SK-N-SH (cell line): ENCODE measurements around the gene SPATA2.

Source experiments
- EP300 ChIP-seq, 2 experiments: IDR thresholded peaks; 2 replicates each; pipeline versions ENCODE4 v1.4.0 to v1.6.1; 2012; ENCODE audit warnings: borderline replicate concordance in 1 of 2, low read depth in 1 of 2, low read length in 1 of 2
- GABPA ChIP-seq: IDR thresholded peaks from 2 replicates; pipeline ENCODE4 v1.4.0; 2012; ENCODE audit warnings: low read depth, mild to moderate bottlenecking
- RAD21 ChIP-seq: IDR thresholded peaks from 2 replicates; pipeline ENCODE4 v1.6.1; 2012; ENCODE audit warnings: mild to moderate bottlenecking, low read length
- SIN3A ChIP-seq: IDR thresholded peaks from 2 replicates; pipeline ENCODE4 v1.6.1; 2012; ENCODE audit warnings: low read depth, mild to moderate bottlenecking, low read length, moderate library complexity, borderline replicate concordance
- YY1 ChIP-seq: IDR thresholded peaks from 2 replicates; pipeline ENCODE4 v1.4.0; 2012; ENCODE audit warnings: low read depth, mild to moderate bottlenecking
- TF ChIP-seq, protein P1 (sequence below): fragments of 200-600 bp; sonication (generic); IDR thresholded peaks from 2 replicates; pipeline ENCODE4 v1.6.1; 2017; ENCODE audit warnings: antibody characterized with exemption, mild to moderate bottlenecking, moderate library complexity
- TF ChIP-seq, protein P2 (sequence below): IDR thresholded peaks from 2 replicates; pipeline ENCODE4 v1.4.0; 2012; ENCODE audit warnings: low read depth, borderline replicate concordance

- TF ChIP-seq SIN3A (no peak), YY1 (no peak), GABPA (no peak), RAD21 (no peak), EP300 (IDR thresholded peaks at IDR 0.05; ENCODE audit: borderline replicate concordance in 1 of 2, low read depth in 1 of 2, low read length in 1 of 2) (no peak)
- TF ChIP-seq, protein P1, sequence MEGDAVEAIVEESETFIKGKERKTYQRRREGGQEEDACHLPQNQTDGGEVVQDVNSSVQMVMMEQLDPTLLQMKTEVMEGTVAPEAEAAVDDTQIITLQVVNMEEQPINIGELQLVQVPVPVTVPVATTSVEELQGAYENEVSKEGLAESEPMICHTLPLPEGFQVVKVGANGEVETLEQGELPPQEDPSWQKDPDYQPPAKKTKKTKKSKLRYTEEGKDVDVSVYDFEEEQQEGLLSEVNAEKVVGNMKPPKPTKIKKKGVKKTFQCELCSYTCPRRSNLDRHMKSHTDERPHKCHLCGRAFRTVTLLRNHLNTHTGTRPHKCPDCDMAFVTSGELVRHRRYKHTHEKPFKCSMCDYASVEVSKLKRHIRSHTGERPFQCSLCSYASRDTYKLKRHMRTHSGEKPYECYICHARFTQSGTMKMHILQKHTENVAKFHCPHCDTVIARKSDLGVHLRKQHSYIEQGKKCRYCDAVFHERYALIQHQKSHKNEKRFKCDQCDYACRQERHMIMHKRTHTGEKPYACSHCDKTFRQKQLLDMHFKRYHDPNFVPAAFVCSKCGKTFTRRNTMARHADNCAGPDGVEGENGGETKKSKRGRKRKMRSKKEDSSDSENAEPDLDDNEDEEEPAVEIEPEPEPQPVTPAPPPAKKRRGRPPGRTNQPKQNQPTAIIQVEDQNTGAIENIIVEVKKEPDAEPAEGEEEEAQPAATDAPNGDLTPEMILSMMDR = no peak
- TF ChIP-seq, protein P2, sequence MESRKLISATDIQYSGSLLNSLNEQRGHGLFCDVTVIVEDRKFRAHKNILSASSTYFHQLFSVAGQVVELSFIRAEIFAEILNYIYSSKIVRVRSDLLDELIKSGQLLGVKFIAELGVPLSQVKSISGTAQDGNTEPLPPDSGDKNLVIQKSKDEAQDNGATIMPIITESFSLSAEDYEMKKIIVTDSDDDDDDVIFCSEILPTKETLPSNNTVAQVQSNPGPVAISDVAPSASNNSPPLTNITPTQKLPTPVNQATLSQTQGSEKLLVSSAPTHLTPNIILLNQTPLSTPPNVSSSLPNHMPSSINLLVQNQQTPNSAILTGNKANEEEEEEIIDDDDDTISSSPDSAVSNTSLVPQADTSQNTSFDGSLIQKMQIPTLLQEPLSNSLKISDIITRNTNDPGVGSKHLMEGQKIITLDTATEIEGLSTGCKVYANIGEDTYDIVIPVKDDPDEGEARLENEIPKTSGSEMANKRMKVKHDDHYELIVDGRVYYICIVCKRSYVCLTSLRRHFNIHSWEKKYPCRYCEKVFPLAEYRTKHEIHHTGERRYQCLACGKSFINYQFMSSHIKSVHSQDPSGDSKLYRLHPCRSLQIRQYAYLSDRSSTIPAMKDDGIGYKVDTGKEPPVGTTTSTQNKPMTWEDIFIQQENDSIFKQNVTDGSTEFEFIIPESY = no peak
These were observed 10.7 kb downstream of the SPATA2 start for GRCh38 chr20:49904440-49905214.
